Ureter (tissue), 1 donor: ENCODE results near the gene CASQ2. TPM values are rescaled to one million over a fixed set of nuclear protein-coding genes. Genes with fewer than 3 reads are reported as not detected.

Experiments used
- DNase-seq: peaks from one replicate; pipeline ENCODE4 v3.0.0-alpha.2; 2020; ENCODE audit warnings: low spot score
- total RNA-seq: library from RNA; stranded (reverse); gene quantifications from one replicate; pipeline ENCODE4 v1.2.4, GENCODE V29; 2023
- donor health status: DM: yes; HTN: yes; CAD: no.

Gene CASQ2
- total RNA-seq, 1 donor from 2014 or later, result 18.7 TPM

- DNase-seq, result peak; percentile 85
Observed at GRCh38 chr1:115665319-115666096, 103.0 kb downstream of the CASQ2 start.

DNA sequence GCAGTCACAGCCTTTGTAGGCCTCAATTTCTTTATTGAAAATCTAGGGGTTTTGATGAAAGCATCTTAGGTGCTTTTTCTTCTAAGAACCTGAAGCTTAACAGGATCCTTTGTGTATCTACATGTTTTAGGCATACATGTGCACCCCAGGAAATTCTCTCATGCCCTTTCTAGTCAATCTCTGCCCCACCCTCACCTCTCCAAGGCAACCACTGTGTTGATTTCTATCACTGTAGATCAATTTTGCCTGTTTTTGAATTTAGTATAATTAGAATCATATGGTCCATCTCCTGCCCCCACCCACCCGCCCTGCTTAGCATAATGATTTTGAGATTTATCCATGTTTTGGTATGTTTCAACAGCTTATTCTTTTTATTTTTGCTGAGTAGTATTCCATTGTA lies 107.4 kb downstream of the CASQ2 start:
- no peak for DNase-seq

DNA sequence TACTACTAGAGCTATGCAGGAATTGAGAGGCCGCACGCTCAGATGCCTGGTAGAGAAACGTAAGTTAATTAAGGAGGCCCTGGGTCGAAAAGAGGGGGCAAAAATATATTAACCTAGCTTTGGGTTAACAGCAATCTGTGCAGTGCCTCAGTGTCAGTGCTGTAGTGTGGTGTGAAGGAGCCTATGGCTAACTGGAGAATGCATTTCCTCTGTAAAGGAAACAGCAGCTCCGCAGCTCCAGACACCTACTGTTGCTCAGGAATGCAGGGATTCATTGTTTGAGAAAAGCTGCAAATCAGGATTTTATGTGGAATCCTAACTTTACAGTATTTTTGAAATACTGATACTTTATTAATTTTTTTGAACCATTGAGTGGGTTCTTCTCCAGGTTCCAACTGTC lies 108.4 kb downstream of the CASQ2 start:
- no peak for DNase-seq

DNA sequence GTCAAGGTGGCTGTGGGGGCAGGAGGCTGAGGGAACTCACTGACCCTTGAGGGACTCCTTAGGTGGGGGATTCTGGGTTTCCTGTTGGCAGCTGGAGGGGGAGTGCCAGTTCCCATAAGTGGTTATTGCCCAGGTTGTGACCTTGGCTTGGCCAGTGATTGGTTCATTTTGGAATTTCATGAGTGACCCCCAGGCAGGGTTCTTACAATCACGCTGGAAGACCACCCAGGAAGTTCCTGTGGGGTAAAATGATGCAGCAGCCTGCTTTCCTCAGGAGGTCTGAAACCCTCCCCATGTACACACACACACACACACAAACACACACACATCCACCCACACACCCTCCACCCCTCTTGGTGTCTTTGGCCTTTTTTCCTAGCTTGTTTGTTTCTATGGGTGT lies 109.9 kb downstream of the CASQ2 start:
- no peak for DNase-seq

DNA sequence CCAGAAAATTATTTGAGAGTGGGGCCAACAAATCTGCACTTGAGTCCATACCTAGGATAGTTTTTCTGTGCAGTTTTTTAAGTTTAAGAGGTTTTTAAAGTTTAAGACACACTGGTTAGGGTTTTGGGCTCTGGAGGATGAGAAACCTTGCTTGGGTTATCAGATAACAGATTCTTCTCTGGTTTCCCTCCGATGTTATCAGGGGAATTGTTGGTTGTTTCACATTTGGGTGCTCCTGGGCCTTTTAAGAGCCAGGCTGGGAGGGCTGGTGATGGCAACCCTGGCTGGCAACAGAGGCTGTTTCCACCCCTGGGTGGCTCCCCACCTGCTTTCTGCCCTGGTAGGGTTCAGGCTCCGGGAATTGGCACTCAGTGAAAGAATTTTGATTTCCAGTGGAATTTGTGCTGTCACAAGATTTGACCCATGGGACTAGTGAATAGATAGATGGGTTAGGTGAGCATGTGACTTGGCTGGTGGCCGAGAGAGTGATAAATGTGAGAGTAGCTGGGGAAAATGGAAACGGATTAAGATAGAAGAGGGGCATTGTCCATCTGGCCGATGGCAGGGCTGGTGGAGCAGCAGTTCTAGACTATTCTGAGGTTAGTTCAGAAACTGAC lies 111.9 kb downstream of the CASQ2 start:
- DNase-seq, result no peak

GRCh38 chr1:115655916-115656315 lies 112.6 kb downstream of the CASQ2 start:
- DNase-seq, result peak; percentile 50

- no peak for DNase-seq
Observed at GRCh38 chr1:115655306-115655663, 113.2 kb downstream of the CASQ2 start.

GRCh38 chr1:115654663-115655305 lies 113.7 kb downstream of the CASQ2 start:
- peak; percentile 52 for DNase-seq

DNA sequence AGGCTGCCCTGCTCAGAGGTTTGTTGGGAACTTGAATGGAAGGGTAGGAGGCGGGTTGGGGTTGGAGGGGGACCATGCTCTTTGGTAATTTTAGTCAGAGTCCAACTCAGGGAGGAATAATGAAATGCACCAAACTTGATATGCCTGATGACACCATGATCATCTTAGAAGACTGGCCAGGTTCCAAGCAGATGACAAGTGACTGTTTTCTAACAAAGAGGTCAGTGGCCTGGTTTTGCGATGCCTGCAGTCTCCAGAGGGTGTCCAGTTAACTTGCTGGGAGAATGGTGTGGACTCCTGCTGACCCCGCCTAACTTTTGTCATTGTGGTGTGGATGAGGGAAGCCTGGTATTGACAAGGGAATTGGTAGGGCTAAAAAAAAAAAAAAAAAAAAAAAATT lies 114.4 kb downstream of the CASQ2 start:
- DNase-seq, result no peak

- DNase-seq, result no peak
Observed at GRCh38 chr1:115652236-115652788, 116.2 kb downstream of the CASQ2 start.

- DNase-seq, result no peak
Observed at GRCh38 chr1:115651391-115651790, 117.1 kb downstream of the CASQ2 start.

- DNase-seq, result no peak
Observed at GRCh38 chr1:115650961-115651360, 117.6 kb downstream of the CASQ2 start.

Other genes with a start within 250 kb of the CASQ2 start
- 19.2 TPM for gene VANGL1, start 126.7 kb downstream of the CASQ2 start, total RNA-seq
- 0.31 TPM for gene NHLH2, start 72.4 kb upstream of the CASQ2 start, total RNA-seq
- 10.3 TPM for gene SLC22A15, start 207.8 kb upstream of the CASQ2 start, total RNA-seq